ENCODE measurements around the gene ZNF714.
A peak's percentile ranks its signal among the peaks of the same experiment; 100 is the strongest.

ZNF714 gene

GRCh38 chr19:21082011-21082975, at the start of gene ZNF714:
Gene ZNF714 (plus strand): TSS chr19:21082203. CDS start chr19:21098269, 16,066 bp downstream.
- peaks cover 22% of the 10 kb centered on the region for H3K79me2 ChIP-seq (ENCODE audit: control insufficient read depth, insufficient read depth, low read length, unreplicated experiment)

GRCh38 chr19:21045028-21045427, 37.0 kb upstream of the ZNF714 start:
- no peaks in the 10 kb centered on the region for H3K27me3 ChIP-seq (ENCODE audit: insufficient read depth, low read length)
- peaks cover 28% of the 10 kb centered on the region for H3K79me2 ChIP-seq (ENCODE audit: control insufficient read depth, insufficient read depth, low read length, unreplicated experiment)
- H3K4me3 ChIP-seq (ENCODE audit: low read depth, low read length) = no peak overlapping the region
- peaks cover 29% of the 10 kb centered on the region for H3K36me3 ChIP-seq (ENCODE audit: insufficient read depth, low read length)
- H3K4me1 ChIP-seq (ENCODE audit: control insufficient read depth, insufficient read depth, low read length, unreplicated experiment) = no peaks in the 10 kb centered on the region
- no peak overlapping the region for H3K27ac ChIP-seq (ENCODE audit: low read depth, low read length)
- H2AFZ ChIP-seq (ENCODE audit: low read length, unreplicated experiment) = no peak overlapping the region

More at GRCh38 chr19:21082011-21082975, at the start of gene ZNF714:
- Histone ChIP-seq H3K4me1 (ENCODE audit: control insufficient read depth, insufficient read depth, low read length, unreplicated experiment) (peaks cover 11% of the 10 kb centered on the region), H3K27me3 (ENCODE audit: insufficient read depth, low read length) (no peaks in the 10 kb centered on the region), H2AFZ (ENCODE audit: low read length, unreplicated experiment) (no peak within 1 kb of the TSS), H3K27ac (ENCODE audit: low read depth, low read length) (peak within 1 kb of the TSS; percentile 66; the same call in 1 of the 2 replicates), H3K36me3 (ENCODE audit: insufficient read depth, low read length) (no peaks in the 10 kb centered on the region; the same call in 1 of the 2 replicates), H3K4me3 (ENCODE audit: low read depth, low read length) (peak within 1 kb of the TSS; percentile 96)

DNA sequence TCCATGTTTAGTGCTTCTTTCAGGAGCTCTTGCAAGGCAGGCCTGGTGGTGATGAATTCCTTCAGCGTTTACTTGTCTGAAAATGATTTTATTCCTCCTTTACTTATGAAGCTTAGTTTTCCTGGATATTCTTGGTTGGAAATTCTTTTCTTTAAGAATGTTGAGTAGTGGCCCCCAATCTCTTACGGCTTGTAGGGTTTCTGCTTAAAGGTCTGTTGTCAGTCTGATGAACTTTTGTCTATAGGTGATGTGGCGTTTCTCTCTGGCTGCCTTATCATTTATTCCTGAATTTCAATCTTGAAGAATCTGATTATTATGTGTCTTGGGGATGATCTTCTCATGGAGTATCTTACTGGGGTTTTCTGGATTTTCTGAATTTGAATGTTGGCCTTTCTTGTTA, 35.5 kb upstream of the ZNF714 start:
- no peak overlapping the region for H3K4me3 ChIP-seq (ENCODE audit: low read depth, low read length)
- H3K36me3 ChIP-seq (ENCODE audit: insufficient read depth, low read length) = peaks cover 32% of the 10 kb centered on the region
- H3K79me2 ChIP-seq (ENCODE audit: control insufficient read depth, insufficient read depth, low read length, unreplicated experiment) = peaks cover 28% of the 10 kb centered on the region
- no peaks in the 10 kb centered on the region for H3K27me3 ChIP-seq (ENCODE audit: insufficient read depth, low read length)
- H2AFZ ChIP-seq (ENCODE audit: low read length, unreplicated experiment) = no peak overlapping the region
- H3K27ac ChIP-seq (ENCODE audit: low read depth, low read length) = no peak overlapping the region
- no peaks in the 10 kb centered on the region for H3K4me1 ChIP-seq (ENCODE audit: control insufficient read depth, insufficient read depth, low read length, unreplicated experiment)

DNA sequence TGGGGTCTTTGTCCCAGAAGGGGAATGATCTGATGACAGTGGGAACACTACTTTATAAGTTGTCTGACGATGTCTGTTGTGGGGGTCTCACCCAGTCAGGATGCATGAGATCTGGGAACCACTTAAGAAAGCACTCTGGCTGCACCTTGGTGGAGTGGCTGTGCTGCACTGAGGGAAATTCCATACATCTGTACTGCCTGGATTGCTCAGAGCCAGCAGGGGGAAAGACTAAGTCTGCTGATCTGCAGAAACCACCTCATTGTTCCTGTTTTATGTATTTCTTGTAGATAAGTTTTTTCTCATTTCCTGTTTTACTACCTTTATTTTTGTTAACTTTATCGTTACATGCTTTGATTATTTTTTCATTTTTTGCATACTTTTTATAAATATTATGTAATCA, 34.3 kb upstream of the ZNF714 start:
- Histone ChIP-seq H3K27ac (ENCODE audit: low read depth, low read length) (no peak overlapping the region), H3K4me3 (ENCODE audit: low read depth, low read length) (no peak overlapping the region), H2AFZ (ENCODE audit: low read length, unreplicated experiment) (no peak overlapping the region), H3K27me3 (ENCODE audit: insufficient read depth, low read length) (no peaks in the 10 kb centered on the region), H3K79me2 (ENCODE audit: control insufficient read depth, insufficient read depth, low read length, unreplicated experiment) (peaks cover 27% of the 10 kb centered on the region), H3K36me3 (ENCODE audit: insufficient read depth, low read length) (peaks cover 39% of the 10 kb centered on the region), H3K4me1 (ENCODE audit: control insufficient read depth, insufficient read depth, low read length, unreplicated experiment) (no peaks in the 10 kb centered on the region)

DNA sequence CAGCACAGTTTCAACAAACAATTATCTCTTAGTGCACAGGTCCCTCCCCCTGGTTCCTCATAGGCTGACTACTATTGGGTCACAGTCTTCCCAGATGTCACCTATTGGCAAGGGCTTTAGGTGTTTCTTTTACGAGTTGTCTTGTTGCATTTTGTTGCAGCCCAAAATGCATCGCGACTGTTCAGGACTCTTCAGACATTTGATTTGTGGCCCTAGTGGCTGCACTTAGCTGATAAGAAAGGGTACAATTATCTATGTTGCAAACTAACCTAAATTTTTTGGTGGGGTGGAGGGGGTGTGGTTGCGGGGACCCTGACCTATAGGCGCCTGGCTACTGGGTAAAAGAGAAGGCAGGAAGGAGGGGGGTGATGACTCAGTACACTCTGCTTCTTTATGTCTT, 29.1 kb upstream of the ZNF714 start:
- Histone ChIP-seq H3K36me3 (ENCODE audit: insufficient read depth, low read length) (peaks cover 46% of the 10 kb centered on the region), H3K4me3 (ENCODE audit: low read depth, low read length) (no peak overlapping the region), H3K27ac (ENCODE audit: low read depth, low read length) (no peak overlapping the region), H3K79me2 (ENCODE audit: control insufficient read depth, insufficient read depth, low read length, unreplicated experiment) (no peaks in the 10 kb centered on the region), H3K4me1 (ENCODE audit: control insufficient read depth, insufficient read depth, low read length, unreplicated experiment) (no peaks in the 10 kb centered on the region), H3K27me3 (ENCODE audit: insufficient read depth, low read length) (no peaks in the 10 kb centered on the region), H2AFZ (ENCODE audit: low read length, unreplicated experiment) (no peak overlapping the region)

DNA sequence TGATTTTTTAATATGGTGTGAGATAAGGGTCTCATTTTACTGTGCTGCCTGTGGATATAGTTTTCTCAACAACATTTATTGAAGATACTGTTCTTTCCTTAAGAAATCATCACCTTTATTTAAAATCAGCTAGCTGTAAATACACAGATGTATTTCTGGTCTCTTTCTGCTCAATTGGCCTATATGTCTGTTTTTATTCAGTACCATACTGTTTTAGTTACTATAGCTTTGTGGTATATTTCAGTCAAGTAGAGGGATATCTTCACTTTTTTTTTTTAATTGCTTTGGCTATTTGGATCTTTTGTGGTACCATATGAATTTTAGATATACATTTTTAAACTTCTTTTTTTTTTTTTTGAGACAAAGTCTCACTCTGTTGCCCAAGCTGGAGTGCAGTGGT, 16.7 kb upstream of the ZNF714 start:
- H3K4me1 ChIP-seq (ENCODE audit: control insufficient read depth, insufficient read depth, low read length, unreplicated experiment) = no peaks in the 10 kb centered on the region

GRCh38 chr19:21084343-21084742, 2.3 kb downstream of the ZNF714 start:
- Histone ChIP-seq H3K4me3 (ENCODE audit: low read depth, low read length) (no peak overlapping the region; the same call in 1 of the 2 replicates), H3K27ac (ENCODE audit: low read depth, low read length) (no peak overlapping the region), H3K79me2 (ENCODE audit: control insufficient read depth, insufficient read depth, low read length, unreplicated experiment) (peaks cover 25% of the 10 kb centered on the region), H2AFZ (ENCODE audit: low read length, unreplicated experiment) (no peak overlapping the region), H3K4me1 (ENCODE audit: control insufficient read depth, insufficient read depth, low read length, unreplicated experiment) (peaks cover 11% of the 10 kb centered on the region), H3K27me3 (ENCODE audit: insufficient read depth, low read length) (no peaks in the 10 kb centered on the region), H3K36me3 (ENCODE audit: insufficient read depth, low read length) (no peaks in the 10 kb centered on the region; the same call in 1 of the 2 replicates)

More for the DNA sequence above, 16.7 kb upstream of the ZNF714 start:
- H3K27ac ChIP-seq (ENCODE audit: low read depth, low read length) = no peak overlapping the region
- peaks cover 12% of the 10 kb centered on the region for H3K36me3 ChIP-seq (ENCODE audit: insufficient read depth, low read length)
- H2AFZ ChIP-seq (ENCODE audit: low read length, unreplicated experiment) = no peak overlapping the region
- H3K79me2 ChIP-seq (ENCODE audit: control insufficient read depth, insufficient read depth, low read length, unreplicated experiment) = no peaks in the 10 kb centered on the region
- no peaks in the 10 kb centered on the region for H3K27me3 ChIP-seq (ENCODE audit: insufficient read depth, low read length)
- no peak overlapping the region for H3K4me3 ChIP-seq (ENCODE audit: low read depth, low read length)

DNA sequence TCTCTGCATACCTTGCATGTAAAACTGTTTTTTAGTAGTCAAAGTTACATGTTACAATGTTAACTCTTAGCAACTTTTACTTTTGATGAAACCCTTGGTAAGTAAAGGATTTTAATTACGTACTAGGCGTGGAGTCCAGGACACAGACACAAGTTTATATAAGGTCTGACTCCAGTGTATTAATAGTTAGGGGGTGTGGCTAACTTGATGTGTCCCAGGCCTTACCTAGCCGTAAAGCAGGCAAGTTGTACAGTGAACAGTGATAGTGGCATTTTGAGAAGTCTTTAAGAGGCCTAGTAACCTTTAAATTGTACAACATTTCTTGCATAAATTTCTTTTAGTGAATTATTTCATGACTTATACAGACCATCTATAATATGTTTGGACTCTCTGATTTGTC, 5.9 kb downstream of the ZNF714 start:
- Histone ChIP-seq H3K36me3 (ENCODE audit: insufficient read depth, low read length) (no peaks in the 10 kb centered on the region; the same call in 1 of the 2 replicates), H2AFZ (ENCODE audit: low read length, unreplicated experiment) (no peak overlapping the region), H3K4me1 (ENCODE audit: control insufficient read depth, insufficient read depth, low read length, unreplicated experiment) (peaks cover 11% of the 10 kb centered on the region), H3K4me3 (ENCODE audit: low read depth, low read length) (no peak overlapping the region), H3K27me3 (ENCODE audit: insufficient read depth, low read length) (no peaks in the 10 kb centered on the region), H3K79me2 (ENCODE audit: control insufficient read depth, insufficient read depth, low read length, unreplicated experiment) (peaks cover 23% of the 10 kb centered on the region), H3K27ac (ENCODE audit: low read depth, low read length) (no peak overlapping the region)

DNA sequence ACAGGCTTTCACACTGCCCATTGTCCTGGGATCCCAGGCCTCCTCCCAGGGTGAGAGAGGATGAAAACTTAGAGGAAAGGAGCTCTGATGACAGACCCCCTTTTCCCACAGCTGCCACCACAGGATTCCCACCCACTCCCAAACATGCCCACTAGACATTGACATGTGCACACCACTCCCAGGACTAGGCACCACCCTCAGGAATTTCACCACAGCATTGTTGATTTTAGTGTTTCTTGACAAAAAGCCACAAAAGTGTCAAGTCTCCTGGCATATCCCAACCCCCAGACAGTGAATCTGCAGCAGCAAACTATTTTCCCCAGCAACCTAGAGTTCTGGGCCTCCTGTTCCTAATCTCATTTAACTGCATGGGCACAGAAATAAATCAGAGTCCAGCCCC, 10.1 kb downstream of the ZNF714 start:
- Histone ChIP-seq H3K4me3 (ENCODE audit: low read depth, low read length) (no peak overlapping the region), H3K36me3 (ENCODE audit: insufficient read depth, low read length) (no peaks in the 10 kb centered on the region), H3K27ac (ENCODE audit: low read depth, low read length) (no peak overlapping the region), H2AFZ (ENCODE audit: low read length, unreplicated experiment) (no peak overlapping the region), H3K79me2 (ENCODE audit: control insufficient read depth, insufficient read depth, low read length, unreplicated experiment) (peaks cover 13% of the 10 kb centered on the region), H3K27me3 (ENCODE audit: insufficient read depth, low read length) (no peaks in the 10 kb centered on the region), H3K4me1 (ENCODE audit: control insufficient read depth, insufficient read depth, low read length, unreplicated experiment) (no peaks in the 10 kb centered on the region)

GRCh38 chr19:21094347-21095025, 12.5 kb downstream of the ZNF714 start:
- H3K4me3 ChIP-seq (ENCODE audit: low read depth, low read length) = no peak overlapping the region
- no peaks in the 10 kb centered on the region for H3K36me3 ChIP-seq (ENCODE audit: insufficient read depth, low read length)
- no peaks in the 10 kb centered on the region for H3K4me1 ChIP-seq (ENCODE audit: control insufficient read depth, insufficient read depth, low read length, unreplicated experiment)
- H3K27me3 ChIP-seq (ENCODE audit: insufficient read depth, low read length) = no peaks in the 10 kb centered on the region
- peaks cover 9% of the 10 kb centered on the region for H3K79me2 ChIP-seq (ENCODE audit: control insufficient read depth, insufficient read depth, low read length, unreplicated experiment)
- no peak overlapping the region for H2AFZ ChIP-seq (ENCODE audit: low read length, unreplicated experiment)
- H3K27ac ChIP-seq (ENCODE audit: low read depth, low read length) = no peak overlapping the region
